CD4-positive, alpha-beta T cell treated with Interleukin-15 for 4 hours (primary cell): ENCODE data around the gene ACTL9.
A peak's percentile ranks its signal among the peaks of the same experiment; 100 is the strongest.

Source experiments
- DNase-seq: peaks from one replicate; pipeline ENCODE4 v3.0.0-alpha.2; 2020; ENCODE audit warnings: low spot score

ACTL9 gene

DNA sequence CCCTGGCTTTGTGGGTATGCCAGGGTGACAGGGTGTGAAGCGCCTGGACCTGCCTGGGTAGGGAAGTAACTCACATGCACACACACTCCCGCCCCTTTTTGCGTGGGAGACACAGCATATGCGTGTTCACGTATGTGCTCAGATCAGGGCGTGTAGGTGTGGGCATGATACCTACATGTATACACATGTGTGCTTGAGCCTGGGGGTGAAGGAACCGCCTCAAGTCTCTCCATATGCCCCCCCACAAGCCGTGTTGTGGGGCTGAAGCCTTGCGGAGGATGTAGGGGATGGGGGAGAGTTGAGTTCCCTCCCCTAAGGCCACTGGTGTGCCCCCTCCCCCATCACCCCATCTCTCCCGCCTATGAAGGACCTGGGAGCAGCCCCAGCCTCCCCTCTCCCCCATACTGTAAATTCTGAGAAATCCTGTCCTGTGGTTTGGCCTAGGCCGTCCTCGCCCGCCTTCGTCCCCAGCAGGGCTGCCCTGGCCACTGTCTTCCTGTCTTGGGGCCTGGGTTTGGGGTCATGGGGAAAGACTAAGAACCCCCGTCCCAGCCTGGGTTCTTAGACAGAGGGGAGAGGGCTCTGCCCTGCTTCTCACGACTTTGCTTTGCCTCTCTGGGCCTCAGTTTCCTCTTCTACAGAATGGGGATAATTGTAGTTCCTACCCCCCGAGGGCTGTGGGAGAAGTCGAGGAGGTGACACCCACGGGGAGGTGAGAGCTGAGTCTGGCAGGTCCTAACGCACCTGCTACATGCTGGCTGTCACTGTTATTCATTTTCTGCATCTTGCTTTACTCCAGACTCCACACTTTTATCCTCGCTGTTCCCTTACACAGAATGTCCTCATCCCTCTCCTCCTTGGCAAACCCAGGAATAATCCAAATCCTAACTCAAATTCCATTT is 14.3 kb downstream of the ACTL9 start:
- no peak for DNase-seq

- no peak for DNase-seq
Measured at GRCh38 chr19:8682931-8683330, 15.7 kb downstream of the ACTL9 start.

DNA sequence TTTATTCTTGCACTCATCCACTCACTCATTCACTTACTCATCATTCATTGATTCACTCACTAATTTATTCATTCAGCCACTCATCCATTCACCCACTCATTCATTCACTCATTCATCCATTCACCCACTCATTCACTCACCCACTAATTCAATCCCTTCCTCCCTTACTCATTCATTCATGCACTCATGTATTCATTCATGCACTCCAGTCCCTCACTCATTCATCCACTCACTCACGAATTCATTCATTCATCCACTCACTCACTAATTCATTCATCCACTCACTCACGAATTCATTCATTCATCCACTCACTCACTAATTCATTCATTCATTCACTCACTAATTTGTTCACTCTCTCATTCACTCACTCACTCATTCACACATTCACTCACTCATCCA is 16.1 kb downstream of the ACTL9 start:
- DNase-seq: no peak

- no peak for DNase-seq
Measured at GRCh38 chr19:8681345-8682029, 17.1 kb downstream of the ACTL9 start.

DNA sequence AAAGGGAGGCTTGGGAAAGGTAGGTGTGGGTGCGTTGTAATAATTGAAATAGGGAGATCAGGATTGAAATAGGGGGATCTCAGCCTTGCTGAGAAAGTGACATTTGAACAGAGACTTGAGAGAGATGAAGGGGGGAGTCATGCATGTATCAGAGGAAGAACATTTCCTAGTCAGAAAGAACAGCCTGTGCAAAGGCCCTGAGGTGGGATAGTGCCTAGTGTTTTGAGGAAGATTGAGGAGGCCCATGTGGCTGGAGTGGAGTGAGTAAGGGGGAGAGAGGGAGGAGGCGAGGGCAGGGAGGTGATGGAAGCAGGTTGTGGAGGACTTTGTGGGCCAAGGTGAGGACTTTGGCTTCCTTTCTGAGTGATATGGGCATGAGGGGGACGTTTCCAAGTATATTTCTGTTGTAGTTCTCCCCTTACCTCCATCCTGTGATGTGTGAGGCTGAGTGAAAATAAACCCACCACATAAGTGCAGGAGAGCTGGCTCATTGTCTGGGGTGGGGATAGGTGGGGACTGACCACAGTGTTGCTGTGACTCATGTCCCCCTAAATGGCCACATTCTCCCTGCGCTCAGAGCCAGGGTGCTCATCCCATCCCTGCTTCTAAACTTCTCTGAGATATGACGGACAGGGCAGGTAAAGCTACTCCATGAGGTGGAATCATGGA is 17.8 kb downstream of the ACTL9 start:
- DNase-seq: no peak

- DNase-seq: no peak
Measured at GRCh38 chr19:8678244-8678807, 20.3 kb downstream of the ACTL9 start.

DNA sequence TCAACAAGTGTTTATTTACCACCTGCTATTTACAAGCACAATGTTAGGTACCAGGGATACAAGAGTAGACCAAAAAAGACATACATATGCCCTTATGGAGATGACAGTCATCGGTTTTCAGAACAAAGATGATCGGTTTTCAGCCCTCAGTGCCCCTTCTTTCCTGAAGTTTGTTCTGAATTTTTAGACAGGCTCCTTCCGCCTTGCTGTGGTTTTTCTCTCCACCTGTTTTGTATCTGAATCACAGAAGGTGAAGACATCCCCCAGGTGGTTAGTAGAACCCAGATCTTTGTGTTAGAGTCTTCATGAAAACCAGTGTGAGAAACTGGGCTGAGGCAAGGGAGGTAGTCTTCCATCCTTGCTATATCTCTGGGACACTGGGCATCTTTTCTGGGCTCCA is 23.5 kb downstream of the ACTL9 start:
- no peak for DNase-seq

- DNase-seq: no peak
Measured at GRCh38 chr19:8673276-8673891, 25.2 kb downstream of the ACTL9 start.

- no peak for DNase-seq
Measured at GRCh38 chr19:8666814-8667405, 31.7 kb downstream of the ACTL9 start.

GRCh38 chr19:8665468-8666213 is 33.0 kb downstream of the ACTL9 start:
- no peak for DNase-seq

- DNase-seq: no peak
Measured at GRCh38 chr19:8664671-8665057, 33.9 kb downstream of the ACTL9 start.

- DNase-seq: peak; percentile 24
Measured at GRCh38 chr19:8663920-8664670, 34.5 kb downstream of the ACTL9 start.

DNA sequence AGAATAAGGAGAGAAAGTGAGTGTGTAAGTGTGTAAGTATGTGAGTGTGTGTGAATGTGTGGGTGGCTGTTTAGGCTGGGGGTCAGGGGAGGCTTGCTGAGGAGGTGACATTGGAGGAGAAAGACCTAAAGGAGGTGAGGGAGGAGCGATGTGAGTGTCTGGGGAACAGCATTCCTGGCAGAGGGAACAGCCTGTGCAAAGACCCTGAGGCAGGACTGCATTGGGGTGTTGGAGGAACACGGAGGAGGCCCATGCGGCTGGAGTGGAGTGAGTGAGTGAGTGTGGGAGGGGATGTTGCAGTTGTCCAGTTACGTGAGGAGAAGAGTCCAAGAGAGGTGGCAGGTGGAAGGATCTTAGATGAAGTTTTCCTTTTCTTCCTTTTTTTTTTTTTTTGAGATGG is 36.3 kb downstream of the ACTL9 start:
- no peak for DNase-seq

- no peak for DNase-seq
Measured at GRCh38 chr19:8659905-8660304, 38.7 kb downstream of the ACTL9 start.

DNA sequence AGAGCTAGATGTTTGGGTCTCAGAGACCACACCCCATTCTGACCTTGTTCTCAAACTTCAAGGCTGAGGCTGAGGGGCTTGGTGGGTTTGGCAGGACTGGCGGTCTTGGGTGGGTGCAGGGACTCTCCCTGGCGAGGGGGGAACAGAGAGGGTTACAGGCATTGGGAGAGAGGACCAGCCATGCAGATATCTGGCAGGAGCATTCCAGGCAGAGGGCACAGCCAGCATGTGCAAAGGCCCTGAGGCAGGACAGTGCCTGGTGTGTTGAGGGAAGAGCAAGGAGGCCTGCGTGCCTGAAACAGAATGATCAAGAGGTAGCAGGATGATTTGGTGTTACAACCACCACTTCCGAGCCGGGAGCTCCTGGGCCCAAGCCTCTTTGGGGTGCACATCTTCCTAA is 40.7 kb downstream of the ACTL9 start:
- DNase-seq: no peak

DNA sequence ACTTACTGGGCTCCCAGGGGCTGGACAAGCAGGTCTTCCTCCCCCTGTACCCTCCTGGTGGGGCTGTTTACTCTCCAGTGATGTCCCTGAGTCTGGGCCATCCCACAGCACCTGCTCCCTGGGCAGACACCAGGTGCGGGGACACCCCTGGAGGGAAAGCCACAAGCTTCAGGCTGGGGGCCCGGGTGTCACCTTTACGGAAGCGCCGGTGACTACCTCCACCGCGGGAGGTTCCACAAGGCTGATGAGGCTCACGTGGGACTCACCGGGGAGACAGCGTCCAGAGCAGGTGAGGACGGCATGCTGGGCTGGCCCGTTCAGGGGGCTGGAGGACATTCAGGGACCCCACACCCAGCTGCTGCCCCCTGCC is 43.3 kb downstream of the ACTL9 start:
- peak; percentile 35 for DNase-seq

DNA sequence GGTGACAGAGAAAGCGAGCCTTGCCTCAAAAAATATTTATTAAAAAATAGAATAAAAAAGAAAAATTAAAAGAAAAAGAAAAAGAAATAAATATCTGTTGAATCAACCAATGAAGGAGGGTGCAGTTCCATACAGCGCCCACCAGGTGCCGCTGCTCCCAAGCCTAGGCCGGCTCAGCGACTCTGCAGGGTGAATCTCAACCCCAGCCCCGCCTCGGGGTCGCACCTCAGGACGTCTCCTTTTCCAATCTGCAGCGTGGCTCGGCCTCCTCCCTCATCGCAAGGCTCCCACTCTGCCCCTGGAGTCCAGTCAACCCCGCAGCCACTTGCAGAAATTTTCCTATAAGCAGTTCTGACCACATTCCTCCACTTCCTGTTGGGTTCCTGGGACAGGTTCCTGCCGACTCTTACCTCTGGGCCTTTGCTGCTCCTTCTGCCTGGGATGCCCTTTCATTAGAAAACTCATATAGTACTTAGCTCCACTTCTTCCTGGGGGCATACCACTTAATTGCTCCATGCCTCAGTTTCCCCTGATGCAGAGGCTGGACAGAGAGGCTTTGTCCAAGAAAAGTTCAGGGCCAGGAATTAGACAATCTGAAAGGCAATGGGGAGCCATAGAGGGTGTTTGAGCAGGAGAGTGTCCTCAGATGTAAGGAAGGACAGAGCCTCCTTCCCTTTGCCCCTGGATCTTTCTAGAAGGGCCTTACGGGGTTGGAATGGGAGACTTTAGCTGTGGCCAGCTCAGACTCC is 43.8 kb downstream of the ACTL9 start:
- peak; percentile 72 for DNase-seq

DNA sequence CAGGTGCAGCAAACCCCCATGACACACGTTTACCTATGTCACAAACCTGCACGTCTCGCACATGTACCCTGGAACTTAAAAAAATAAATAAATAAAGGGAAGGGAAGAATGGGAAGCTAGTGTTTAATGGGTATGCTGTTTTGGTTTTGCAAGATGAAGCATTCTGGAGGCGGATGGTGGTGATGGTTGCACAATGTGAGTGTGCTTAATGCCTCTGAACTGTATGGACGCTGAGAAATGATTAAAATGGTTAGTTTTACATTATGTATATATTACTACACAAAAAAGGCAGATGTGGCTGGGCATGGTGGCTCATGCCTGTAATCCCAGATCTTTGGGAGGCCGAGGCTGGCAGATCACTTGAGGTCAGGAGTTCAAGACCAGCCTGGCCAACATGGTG is 50.4 kb downstream of the ACTL9 start:
- DNase-seq: no peak
